Panc1 (cell line): ENCODE data around the gene TBX5. TPM values are rescaled to one million over a fixed set of nuclear protein-coding genes. Genes with fewer than 3 reads are reported as not detected.

Experiments used
- ATAC-seq: fragments of 200-7000 bp; cut with Tn5 transposase; 2 replicates; pipeline ENCODE4 v1.9.1; 2020; ENCODE audit warnings: mild to moderate bottlenecking, moderate library complexity
- Bru-seq: library from RNA; stranded (reverse); fragments of 400-500 nt; gene quantifications from one replicate; lab custom pipeline; 2021; lab: Mats Ljungman, UMichigan
- BruChase-seq, 2 experiments: library from RNA; stranded (reverse); fragments of 400-500 nt; gene quantifications; one replicate each; lab custom pipeline; 2021; lab: Mats Ljungman, UMichigan
- BruUV-seq: library from RNA; stranded (reverse); fragments of 400-500 nt; replicated peaks from 2 replicates; lab custom pipeline; 2021; lab: Mats Ljungman, UMichigan
- CTCF ChIA-PET: fragments of 300-600 bp; sonication (Branson Sonifier 250); formaldehyde crosslinking; loops from one replicate; lab custom pipeline; 2022; ENCODE audit warnings: antibody characterized with exemption; lab: Charles Lee
- POLR2A ChIA-PET: fragments of 300-600 bp; sonication (Branson Sonifier 250); formaldehyde crosslinking; loops from one replicate; lab custom pipeline; 2022; ENCODE audit warnings: antibody characterized with exemption; lab: Charles Lee
- DNase-seq: peaks from one replicate; pipeline ENCODE4 v3.0.0-alpha.2; 2010; ENCODE audit warnings: low read depth, low spot score
- H3K27ac ChIP-seq: 2 replicates; pipeline ENCODE4 v1.5.1; 2011; ENCODE audit warnings: mild to moderate bottlenecking, low read length, inconsistent platforms
- H3K27me3 ChIP-seq: fragments of 200-500 bp; sonication (Bioruptor generic); 2 replicates; pipeline ENCODE4 v1.6.0; 2014; ENCODE audit warnings: low read length, inconsistent platforms; ENCODE audit not compliant: control insufficient read depth, insufficient read depth
- H3K36me3 ChIP-seq: fragments of 200-500 bp; sonication (Bioruptor generic); 2 replicates; pipeline ENCODE4 v1.5.1; 2014; ENCODE audit warnings: inconsistent platforms, mild to moderate bottlenecking, low read length, moderate library complexity; ENCODE audit not compliant: control insufficient read depth, insufficient read depth
- H3K4me1 ChIP-seq: 2 replicates; pipeline ENCODE4 v1.5.1; 2011; ENCODE audit warnings: inconsistent platforms, mild to moderate bottlenecking, low read length, moderate library complexity; ENCODE audit not compliant: control insufficient read depth, insufficient read depth
- H3K4me3 ChIP-seq, 2 experiments: 2 replicates each; pipeline ENCODE4 v1.5.1; 2011 to 2012; ENCODE audit warnings: low read depth in 2 of 2, low read length in 2 of 2, mild to moderate bottlenecking in 2 of 2, inconsistent platforms in 1 of 2, moderate library complexity in 1 of 2
- H3K9me3 ChIP-seq: fragments of 200-500 bp; sonication (Bioruptor generic); 2 replicates; pipeline ENCODE4 v1.5.1; 2014; ENCODE audit warnings: low read depth, mild to moderate bottlenecking, inconsistent platforms, low read length, moderate library complexity; ENCODE audit not compliant: control insufficient read depth, insufficient read depth
- POLR2AphosphoS5 ChIP-seq: IDR thresholded peaks from 2 replicates; pipeline ENCODE4 v1.6.1; 2012; ENCODE audit warnings: mild to moderate bottlenecking, low read depth, low read length, moderate library complexity
- SIN3A ChIP-seq: IDR thresholded peaks from 2 replicates; pipeline ENCODE4 v1.6.1; 2012; ENCODE audit warnings: low read depth, mild to moderate bottlenecking, low read length, moderate library complexity, borderline replicate concordance; ENCODE audit not compliant: insufficient read depth
- TCF7L2 ChIP-seq: IDR thresholded peaks from 2 replicates; pipeline ENCODE4 v1.6.1; 2011; ENCODE audit warnings: mild to moderate bottlenecking, low read depth, low read length, inconsistent platforms
- in situ Hi-C: cut with HindIII; loops from 2 replicates; pipeline ENCODE4 v1.10.0; 2016; ENCODE audit warnings: low sequenced_read_pairs, low pct_unique_long_range_greater_than_20kb
- intact Hi-C: fragments of 100-400 bp; cut with micrococcal nuclease; formaldehyde crosslinking; loops from one replicate; pipeline ENCODE4 v1.10.0; 2022; ENCODE audit not compliant: unreplicated experiment
- long read RNA-seq: library from polyadenylated mRNA; unstranded; transcript quantifications from one replicate; pipeline ENCODE4 v2.0.0, GENCODE V29; 2021; ENCODE audit not compliant: unreplicated experiment
- polyA plus RNA-seq: library from polyadenylated mRNA; unstranded; fragments of >200 nt; gene quantifications from one replicate; pipeline ENCODE4 v1.2.1, GENCODE V29; 2012; ENCODE audit warnings: missing spikeins; ENCODE audit not compliant: insufficient read length
- total RNA-seq: library from RNA; stranded (reverse); gene quantifications from one replicate; pipeline ENCODE4 v1.2.1, GENCODE V29; 2021; ENCODE audit not compliant: unreplicated experiment
- TF ChIP-seq, protein P1 (sequence below), 2 experiments: IDR thresholded peaks; 2 replicates each; pipeline ENCODE4 v1.6.1; 2011 to 2012; ENCODE audit warnings: low read depth in 2 of 2, control low read depth in 1 of 2, low read length in 1 of 2, mild to moderate bottlenecking in 1 of 2, moderate library complexity in 1 of 2; ENCODE audit not compliant: insufficient read depth in 1 of 2
- TF ChIP-seq, protein P2 (sequence below): fragments of 450-650 bp; IDR thresholded peaks from 2 replicates; pipeline ENCODE4 v1.5.1; 2017; ENCODE audit warnings: mild to moderate bottlenecking

Gene TBX5
- total RNA-seq (not detected), Bru-seq, nascent RNA (not detected), BruChase-seq, experiment 1, labeled RNA remaining after a 2-hour chase (not detected), BruChase-seq, experiment 2, labeled RNA remaining after a 6-hour chase (not detected)
- not detected for polyA plus RNA-seq
- long read RNA-seq = 0 reads

DNA sequence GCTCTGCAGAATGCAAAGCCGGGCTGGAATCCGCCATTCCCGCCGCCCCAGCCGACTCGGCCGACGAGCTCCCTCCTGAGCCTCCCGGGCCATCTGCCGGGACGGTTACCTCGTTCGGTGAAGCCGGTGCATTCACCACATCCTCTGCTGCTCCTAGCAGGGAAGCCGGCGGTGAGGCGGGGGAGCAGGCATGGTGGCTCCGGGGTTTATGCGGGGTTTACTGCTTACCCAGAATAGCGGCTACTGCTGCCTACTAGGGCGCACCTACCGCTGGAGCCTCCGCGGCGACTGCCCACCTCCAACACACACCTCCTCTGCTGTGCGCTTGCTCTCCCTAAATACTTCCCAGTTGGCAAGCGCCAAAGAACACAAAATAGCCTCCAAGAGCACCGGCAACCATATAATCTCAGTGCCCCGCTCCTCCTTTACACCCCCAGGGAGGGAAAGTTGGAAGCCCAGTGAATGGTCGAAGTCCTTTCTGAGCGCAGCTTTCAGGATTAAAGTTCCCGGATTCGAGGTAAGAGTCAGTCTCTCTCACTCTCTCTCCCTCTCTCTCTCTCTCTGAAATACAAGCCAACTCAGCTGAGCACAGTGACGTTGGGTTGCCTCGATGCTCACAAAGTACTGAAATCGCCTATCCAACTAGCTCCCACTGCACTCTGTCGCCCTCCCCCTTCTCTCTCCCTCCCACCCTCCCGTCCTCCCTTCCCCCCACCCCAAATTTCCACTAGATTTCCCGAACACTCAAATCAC lies at the start of gene TBX5:
Gene TBX5, minus strand, starts transcription at position 626 of the 753 bp plus-strand sequence. CDS start 2,246 bp downstream, outside the sequence.
- DNase-seq = no peak
- peaks cover 3% of the 10 kb centered on the region; the same call in 1 of the 2 replicates for H3K27me3 ChIP-seq
- CTCF ChIA-PET = no interaction called here
- in situ Hi-C loops = no loop called here
- H3K27ac ChIP-seq = no peak within 1 kb of the TSS
- intact Hi-C loops = no loop called here
- no peaks in the 10 kb centered on the region for H3K36me3 ChIP-seq
- no peaks in the 10 kb centered on the region for H3K9me3 ChIP-seq
- POLR2A ChIA-PET = interaction anchor here (0.5 kb wide), 1 partner anchor 16 kb away, joined by 3 read pairs; no protein-coding TSS in a partner anchor
- no peak for ATAC-seq
- no TSS peak for BruUV-seq
- TF ChIP-seq TCF7L2 (no peak), SIN3A (no peak), POLR2AphosphoS5 (no peak)
- TF ChIP-seq, protein P1, sequence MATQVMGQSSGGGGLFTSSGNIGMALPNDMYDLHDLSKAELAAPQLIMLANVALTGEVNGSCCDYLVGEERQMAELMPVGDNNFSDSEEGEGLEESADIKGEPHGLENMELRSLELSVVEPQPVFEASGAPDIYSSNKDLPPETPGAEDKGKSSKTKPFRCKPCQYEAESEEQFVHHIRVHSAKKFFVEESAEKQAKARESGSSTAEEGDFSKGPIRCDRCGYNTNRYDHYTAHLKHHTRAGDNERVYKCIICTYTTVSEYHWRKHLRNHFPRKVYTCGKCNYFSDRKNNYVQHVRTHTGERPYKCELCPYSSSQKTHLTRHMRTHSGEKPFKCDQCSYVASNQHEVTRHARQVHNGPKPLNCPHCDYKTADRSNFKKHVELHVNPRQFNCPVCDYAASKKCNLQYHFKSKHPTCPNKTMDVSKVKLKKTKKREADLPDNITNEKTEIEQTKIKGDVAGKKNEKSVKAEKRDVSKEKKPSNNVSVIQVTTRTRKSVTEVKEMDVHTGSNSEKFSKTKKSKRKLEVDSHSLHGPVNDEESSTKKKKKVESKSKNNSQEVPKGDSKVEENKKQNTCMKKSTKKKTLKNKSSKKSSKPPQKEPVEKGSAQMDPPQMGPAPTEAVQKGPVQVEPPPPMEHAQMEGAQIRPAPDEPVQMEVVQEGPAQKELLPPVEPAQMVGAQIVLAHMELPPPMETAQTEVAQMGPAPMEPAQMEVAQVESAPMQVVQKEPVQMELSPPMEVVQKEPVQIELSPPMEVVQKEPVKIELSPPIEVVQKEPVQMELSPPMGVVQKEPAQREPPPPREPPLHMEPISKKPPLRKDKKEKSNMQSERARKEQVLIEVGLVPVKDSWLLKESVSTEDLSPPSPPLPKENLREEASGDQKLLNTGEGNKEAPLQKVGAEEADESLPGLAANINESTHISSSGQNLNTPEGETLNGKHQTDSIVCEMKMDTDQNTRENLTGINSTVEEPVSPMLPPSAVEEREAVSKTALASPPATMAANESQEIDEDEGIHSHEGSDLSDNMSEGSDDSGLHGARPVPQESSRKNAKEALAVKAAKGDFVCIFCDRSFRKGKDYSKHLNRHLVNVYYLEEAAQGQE (IDR thresholded peaks at IDR 0.05; ENCODE audit: insufficient read depth in 1 of 2, low read depth in 2 of 2, low read length in 1 of 2) = no peak
- TF ChIP-seq, protein P2, sequence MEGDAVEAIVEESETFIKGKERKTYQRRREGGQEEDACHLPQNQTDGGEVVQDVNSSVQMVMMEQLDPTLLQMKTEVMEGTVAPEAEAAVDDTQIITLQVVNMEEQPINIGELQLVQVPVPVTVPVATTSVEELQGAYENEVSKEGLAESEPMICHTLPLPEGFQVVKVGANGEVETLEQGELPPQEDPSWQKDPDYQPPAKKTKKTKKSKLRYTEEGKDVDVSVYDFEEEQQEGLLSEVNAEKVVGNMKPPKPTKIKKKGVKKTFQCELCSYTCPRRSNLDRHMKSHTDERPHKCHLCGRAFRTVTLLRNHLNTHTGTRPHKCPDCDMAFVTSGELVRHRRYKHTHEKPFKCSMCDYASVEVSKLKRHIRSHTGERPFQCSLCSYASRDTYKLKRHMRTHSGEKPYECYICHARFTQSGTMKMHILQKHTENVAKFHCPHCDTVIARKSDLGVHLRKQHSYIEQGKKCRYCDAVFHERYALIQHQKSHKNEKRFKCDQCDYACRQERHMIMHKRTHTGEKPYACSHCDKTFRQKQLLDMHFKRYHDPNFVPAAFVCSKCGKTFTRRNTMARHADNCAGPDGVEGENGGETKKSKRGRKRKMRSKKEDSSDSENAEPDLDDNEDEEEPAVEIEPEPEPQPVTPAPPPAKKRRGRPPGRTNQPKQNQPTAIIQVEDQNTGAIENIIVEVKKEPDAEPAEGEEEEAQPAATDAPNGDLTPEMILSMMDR = no peak
- H3K4me3 ChIP-seq = no peak within 1 kb of the TSS
- no peaks in the 10 kb centered on the region for H3K4me1 ChIP-seq

DNA sequence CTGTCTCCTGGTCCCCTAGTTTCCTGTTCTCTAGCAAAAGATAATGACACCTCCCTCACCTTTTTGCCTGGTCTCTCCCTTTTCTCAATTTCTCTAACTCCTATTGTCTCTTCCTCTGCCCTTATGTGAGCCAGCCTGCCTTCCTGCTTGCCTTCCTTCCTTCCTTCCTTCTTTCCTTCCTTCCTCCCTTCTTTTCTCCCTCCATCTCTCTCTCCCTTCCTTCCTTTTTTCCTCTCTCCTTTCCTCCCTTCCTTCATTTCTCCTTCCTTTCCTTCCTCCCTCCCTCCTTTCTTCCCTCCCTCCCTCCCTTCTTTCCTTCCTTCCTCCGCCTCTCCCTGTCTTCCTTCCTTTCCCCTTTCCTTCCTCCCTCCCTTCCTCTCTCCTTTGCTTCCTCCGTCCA lies 45.7 kb upstream of the TBX5 start:
- no peaks in the 10 kb centered on the region for H3K9me3 ChIP-seq
- ChIA-PET POLR2A (no interaction called here), CTCF (no interaction called here)
- no peak overlapping the region for H3K27ac ChIP-seq
- DNase-seq (no peak), ATAC-seq (no peak)
- TF ChIP-seq, protein P1 (IDR thresholded peaks at IDR 0.05; ENCODE audit: insufficient read depth in 1 of 2, low read depth in 2 of 2, low read length in 1 of 2) = no peak
- TF ChIP-seq, protein P2 = no peak
- TF ChIP-seq SIN3A (no peak), POLR2AphosphoS5 (no peak), TCF7L2 (no peak)
- no peak overlapping the region for H3K4me3 ChIP-seq
- intact Hi-C loops (no loop called here), in situ Hi-C loops (no loop called here)
- H3K36me3 ChIP-seq = no peaks in the 10 kb centered on the region
- no TSS peak for BruUV-seq
- H3K4me1 ChIP-seq = no peaks in the 10 kb centered on the region
- H3K27me3 ChIP-seq = peaks cover 13% of the 10 kb centered on the region; the same call in 1 of the 2 replicates
